CD4-positive, alpha-beta T cell treated with Interleukin-15 for 4 hours (primary cell): Measurements from ENCODE around the gene DNAJC5G.
"Not testable (repeated sequence)": the region's sequence is repeated elsewhere in the genome, so short reads cannot be mapped to it uniquely, and the experiment has no call there.

Experiments
- DNase-seq: peaks from one replicate; pipeline ENCODE4 v3.0.0-alpha.2; 2020; ENCODE audit warnings: low spot score

DNAJC5G gene

DNA sequence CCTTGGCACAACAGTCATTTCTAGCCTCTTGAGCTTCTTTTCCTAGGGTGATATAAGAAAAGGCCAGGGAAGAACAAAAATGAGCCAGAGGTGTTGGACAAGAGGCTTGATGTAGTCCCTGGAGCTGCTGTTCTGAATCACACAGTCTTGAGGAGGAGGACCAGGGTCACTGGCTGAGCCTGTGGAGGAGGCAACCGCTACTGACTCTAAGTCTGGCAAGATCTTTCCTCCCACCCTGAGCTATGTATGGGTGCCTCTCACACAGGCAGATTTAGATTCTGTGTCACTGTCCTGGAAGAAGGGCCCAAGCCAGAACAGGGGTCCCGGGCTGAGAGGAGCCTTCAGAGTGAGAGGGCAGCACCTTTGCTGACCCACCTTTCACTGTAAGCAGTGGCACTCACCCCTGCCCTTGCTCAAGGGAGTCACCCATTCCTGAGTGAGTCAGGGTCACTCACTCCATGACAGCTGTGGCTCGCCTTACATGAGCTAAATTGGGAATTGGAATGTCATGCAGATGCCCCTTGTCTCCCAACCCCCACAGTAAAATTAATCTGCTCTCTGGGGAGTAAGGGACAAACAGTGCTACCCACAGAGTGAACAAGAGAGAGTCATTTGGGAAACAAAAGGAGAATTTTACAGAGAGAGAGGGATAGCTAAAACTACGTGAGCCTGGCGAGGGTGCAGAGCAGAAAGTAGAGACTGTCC lies 6.8 kb downstream of the DNAJC5G start, which contains the start of gene TRIM54:
Gene TRIM54, plus strand, starts transcription at position 575 of the 705 bp plus-strand sequence. CDS start 303 bp downstream, outside the sequence.
- no peak for DNase-seq

DNA sequence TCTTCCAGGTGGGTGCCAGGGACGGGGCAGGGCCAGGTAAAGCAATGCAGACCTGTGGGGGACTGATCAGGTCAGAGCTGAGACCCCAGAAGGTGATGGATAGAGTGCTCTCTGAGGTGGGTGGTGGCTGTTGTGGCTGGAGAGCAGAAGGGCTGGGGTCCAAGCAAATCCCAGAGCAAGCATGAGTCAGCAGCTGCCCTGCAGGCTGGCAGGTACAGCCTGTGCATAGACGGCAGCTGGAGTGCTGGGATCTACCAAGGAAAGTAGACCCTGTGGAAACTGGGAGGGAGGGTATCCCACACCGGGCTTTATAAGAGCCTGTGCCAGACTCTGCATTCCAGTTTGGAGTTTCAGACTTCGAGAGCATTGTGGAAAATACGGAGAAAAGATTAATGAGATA lies 7.7 kb downstream of the DNAJC5G start:
- no peak for DNase-seq

DNA sequence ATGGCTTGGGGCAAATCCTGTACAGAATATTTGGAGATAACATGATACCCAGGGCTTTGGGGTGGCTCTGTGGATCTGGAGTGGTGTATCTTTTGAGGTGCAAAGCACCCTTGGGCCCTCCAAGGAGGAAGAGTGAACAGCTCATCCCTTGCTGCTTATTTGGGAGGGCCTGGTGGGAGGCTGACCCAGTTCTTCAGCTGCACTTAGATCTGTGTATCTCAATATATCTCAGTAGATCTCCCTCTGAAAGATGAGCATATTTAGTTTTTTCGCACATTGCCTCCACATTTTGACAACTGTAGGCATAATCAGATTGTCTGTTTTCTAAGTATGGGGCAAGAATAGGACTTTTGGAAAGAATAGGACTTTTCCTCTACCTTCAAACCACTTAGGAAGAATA lies 9.8 kb downstream of the DNAJC5G start:
- no peak for DNase-seq

DNA sequence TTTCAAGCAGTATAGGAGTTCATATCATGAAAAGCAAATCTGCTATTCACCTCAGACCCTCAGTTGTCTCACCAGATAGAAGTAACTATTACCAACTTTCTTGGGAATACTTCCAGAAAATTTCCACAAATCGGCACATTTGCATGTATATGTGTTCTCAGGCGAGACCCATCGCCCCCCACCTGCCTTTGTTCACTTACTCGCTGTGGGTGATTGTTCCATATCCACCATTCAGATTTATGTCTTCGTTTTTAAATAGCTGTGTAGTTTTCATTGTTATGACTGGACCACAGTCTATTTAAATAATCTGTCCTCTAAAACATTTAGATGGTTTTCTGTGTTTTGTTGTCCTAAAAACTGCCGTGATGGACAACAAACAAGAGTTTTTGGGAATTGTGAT lies 10.2 kb downstream of the DNAJC5G start:
- DNase-seq, result no peak

DNA sequence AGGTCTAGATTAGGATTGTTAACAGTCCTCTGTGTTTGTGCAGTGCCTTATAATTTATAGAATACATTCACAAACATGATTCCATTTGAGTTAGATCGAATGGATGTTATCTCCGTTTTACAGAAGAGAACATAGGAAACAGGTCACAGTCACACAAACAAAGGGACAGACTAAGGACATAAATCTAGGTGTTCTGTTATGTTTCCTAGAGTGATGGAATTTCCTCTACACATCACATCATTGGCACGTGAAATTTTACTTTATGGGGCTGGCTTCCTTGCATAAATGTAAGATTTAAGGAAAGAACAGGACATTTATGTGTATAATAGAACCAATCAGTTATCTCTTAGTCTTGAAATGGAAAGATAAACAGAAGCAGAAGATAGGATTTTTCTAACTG lies 13.4 kb downstream of the DNAJC5G start:
- no peak for DNase-seq

DNA sequence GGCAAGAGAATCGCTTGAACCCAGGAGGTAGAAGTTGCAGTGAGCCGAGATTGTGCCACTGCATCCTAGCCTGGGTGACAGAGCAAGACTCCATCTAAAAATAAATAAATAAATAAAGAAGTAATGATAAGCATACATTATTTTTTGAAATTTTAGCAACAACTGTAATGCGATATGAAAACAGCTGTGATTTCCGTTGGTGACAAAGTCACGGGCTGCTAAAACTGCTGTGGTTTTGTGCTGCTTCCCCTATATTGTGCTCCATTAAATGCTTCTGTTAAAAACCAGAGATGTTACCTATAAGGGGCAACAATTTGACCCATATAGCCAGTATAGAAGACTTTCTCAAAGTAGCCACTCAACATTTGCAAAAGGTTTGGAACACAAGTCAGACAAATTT lies 15.3 kb downstream of the DNAJC5G start:
- no peak for DNase-seq

DNA sequence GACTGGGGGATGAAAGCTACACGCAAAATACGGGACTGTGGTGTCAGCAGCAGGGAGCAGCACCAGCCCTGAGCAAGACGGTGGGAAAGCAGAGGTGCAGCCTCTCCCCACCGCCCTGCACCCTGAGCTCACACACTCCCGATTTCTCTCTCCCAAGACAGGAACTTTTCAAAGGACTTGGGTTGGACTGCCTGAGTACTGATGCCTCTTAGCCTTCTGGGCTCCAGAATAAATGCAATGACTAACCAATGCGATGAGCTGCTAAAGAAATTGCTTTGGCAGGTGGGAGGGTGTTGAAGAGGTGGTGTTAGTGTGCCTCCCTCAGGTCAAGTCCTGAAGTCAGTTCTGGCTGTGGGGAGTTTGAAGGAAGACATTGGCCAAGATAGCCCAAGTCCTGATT lies 16.6 kb downstream of the DNAJC5G start:
- DNase-seq, result no peak

DNA sequence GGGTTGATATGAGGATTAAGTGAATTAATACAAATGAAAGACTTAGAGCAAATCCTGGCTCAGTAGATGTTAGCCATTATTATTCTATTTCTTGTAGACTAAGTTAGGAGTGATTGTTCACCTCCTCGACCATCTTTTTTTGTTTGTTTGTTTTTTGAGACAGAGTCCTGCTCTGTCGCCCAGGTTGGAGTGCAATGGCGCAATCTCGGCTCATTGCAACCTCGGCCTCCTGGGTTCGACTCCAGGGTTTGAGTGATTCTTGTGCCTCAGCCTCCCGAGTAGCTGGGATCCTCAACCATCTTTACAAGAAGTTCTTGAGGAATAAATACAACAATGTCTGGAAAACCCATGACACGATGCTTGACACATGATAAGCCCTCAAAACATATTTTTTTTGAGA lies 19.7 kb downstream of the DNAJC5G start:
- no peak for DNase-seq

DNA sequence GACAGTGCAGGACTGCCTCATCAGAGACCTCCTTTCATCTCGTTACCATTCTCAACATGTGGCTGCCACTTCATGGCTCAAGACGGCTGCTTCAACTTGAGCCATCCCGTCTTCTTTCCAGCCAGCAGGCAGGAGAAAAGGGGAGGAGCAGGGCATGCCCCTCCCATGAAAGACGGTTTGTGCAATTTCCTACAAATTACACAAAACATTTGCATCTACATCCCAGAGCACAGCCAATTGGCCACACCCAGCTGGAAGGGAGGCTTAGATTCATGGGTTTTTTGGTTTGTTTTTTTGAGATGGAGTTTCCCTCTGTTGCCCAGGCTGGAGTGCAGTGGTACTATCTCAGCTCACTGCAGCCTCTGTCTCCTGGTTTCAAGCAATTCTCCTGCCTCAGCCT lies 21.2 kb downstream of the DNAJC5G start:
- DNase-seq, result no peak

DNA sequence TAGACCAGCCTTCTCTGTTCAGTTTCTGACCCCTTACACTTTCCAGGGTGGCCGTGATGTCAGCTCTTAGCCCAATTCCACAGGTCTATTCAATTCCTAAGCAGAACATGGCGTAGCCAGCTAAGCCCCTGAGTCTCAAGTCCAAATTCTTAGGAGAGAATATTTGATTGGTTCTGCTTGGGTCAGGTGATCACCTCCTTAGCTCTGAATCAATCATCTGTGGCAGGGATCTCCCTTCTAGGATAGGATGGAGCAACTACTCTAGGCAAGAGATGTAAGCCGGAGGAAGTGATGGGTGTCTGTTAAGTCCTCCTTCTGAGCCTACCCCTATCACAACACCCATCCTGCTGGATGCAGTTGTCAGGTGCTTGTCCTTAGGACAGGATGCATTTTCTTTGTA lies 22.0 kb downstream of the DNAJC5G start:
- DNase-seq, result no peak

DNA sequence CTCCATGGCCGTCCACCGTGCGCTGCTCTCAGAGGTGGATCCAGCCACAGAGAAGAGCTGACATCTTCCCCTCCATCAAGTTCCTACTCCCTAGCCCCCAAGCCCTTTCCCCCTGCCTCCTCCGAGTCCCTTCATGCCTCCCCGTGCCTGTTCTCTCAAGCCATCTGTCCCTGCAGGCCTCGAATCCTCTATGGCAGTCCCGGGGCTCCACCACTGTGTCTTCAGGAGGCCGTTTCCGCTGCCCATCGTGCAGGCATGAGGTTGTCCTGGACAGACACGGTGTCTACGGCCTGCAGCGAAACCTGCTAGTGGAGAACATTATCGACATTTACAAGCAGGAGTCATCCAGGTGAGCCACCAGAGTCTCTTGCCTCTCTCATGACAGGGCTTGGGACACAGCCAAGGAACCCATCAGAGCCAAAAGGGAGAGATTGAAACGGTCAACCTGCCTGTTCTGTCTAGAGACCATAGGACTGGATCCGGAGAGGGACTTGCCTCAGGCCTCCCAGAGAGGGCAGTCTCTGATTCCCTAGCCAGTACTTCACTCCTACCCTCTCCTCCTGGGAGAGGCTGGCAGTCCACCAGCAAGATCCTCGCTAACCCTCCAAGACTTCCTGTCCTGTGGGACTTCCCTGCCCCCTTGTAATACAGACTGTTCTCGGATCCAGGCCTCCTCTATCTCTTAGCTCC lies 23.3 kb downstream of the DNAJC5G start:
- no peak for DNase-seq

DNA sequence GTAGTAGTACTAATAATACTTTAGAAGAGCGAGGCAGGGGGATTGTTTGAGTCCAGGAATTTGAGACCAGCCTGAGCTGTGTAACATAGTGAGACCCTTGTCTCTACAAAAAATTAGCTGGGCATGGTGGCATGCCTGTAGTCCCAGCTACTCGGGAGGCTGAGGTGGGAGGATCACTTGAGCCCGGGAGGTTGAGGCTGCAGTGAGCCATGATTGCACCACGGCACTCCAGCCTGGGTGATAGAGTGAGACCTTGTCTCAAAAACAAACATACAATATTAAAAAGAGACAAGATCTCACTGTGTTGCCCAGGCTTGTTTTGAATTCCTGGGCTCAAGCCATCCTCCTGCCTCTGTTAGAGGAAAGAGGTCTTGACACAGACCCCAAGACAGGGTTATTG lies 25.4 kb downstream of the DNAJC5G start:
- DNase-seq, result not testable (repeated sequence)

DNA sequence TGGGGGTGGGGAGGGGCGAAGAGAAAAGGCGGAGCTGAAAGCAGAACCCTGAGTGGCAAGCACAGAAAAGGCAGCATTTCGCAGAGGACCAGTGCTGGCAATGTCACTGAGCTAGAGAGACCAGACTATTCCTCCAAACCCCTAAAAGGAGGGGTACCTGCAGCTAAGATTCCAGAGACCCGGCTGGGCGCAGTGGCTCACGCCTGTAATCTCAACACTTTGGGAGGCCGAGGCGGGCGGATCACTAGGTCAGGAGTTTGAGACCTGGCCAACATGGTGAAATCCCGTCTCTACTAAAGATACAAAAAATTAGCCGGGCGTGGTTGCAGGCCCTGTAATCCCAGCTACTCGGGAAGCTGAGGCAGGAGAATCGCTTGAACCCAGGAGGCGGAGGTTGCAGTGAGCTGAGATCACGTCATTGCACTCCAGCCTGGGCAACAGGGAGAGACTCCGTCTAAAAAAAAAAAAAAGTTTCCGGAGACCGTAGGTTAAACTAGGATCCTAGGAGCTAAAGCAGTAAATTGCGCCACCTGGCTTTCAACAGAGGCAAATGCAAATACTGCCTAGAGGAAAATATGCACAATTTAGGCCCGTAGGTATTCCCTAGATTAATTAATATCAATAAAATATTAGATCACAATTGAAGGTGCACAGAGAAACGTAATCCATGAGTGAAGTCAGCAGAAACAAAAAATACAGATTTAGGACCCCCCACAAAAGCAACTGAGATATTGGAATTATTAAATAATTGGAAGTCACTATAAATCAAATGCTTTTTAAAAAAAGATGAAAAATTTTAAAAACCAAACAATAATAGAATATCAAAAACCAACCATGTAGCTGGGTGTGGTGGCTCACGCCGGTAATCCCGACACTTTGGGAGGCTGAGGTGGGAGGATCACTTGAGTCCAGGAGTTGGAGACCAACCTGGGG lies 28.1 kb downstream of the DNAJC5G start:
- peak; percentile 55 for DNase-seq

DNA sequence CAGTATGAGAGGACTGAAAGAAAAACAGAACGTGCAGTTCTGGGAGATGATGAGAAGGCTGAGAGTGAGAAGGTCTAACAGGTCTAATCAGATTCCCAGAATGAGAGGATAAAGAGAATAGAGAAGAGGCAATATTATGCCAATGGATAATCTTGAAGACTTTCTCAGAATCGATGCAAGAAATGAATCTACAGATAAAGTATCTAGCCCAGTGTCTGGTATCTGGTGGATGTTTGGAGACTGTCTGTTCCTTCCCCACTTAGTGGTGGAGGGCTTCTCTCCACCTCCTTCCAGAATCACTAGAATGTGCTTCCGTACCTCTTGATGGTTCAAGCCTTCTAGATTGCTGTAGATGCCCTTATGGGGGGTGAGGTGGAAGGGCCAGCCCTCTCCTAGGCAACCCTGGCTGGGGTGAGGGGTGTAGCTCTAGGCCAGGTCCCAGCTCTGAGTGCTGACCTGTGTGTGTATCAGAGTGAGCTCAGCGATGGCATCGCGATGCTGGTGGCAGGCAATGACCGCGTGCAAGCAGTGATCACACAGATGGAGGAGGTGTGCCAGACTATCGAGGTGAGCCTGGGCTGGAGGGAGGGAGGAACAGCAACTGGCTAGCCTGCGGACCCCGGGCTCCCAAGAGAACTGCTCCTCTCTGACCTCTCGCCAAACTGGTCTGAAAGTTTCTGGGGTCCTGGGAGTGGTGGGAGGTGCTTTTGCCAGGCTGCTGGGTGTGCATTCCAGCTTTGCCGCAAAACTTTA lies 29.4 kb downstream of the DNAJC5G start:
- DNase-seq, result no peak

DNA sequence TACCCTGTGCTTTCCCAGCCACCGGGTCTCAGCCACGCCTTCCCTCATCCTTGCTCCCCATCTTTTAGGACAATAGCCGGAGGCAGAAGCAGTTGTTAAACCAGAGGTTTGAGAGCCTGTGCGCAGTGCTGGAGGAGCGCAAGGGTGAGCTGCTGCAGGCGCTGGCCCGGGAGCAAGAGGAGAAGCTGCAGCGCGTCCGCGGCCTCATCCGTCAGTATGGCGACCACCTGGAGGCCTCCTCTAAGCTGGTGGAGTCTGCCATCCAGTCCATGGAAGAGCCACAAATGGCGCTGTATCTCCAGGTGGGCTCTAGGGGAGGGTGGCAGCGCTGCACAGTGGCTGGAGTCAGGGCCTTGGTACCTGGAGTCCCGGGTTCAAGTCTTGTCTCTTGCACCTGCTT lies 30.3 kb downstream of the DNAJC5G start:
- no peak for DNase-seq

DNA sequence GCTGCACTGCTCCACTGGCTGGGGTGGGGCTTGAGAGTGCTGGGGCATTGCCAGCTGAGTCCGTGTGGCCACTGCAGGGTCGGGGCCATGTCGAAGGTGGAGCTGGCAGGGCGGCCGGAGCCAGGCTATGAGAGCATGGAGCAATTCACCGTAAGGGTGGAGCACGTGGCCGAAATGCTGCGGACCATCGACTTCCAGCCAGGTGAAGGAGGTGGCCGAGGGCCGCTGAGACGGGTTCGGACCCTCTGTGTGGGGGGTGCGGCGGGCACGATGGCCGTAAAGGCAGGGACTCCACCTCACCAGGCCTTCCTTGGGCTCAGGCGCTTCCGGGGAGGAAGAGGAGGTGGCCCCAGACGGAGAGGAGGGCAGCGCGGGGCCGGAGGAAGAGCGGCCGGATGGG lies 30.9 kb downstream of the DNAJC5G start:
- no peak for DNase-seq

DNA sequence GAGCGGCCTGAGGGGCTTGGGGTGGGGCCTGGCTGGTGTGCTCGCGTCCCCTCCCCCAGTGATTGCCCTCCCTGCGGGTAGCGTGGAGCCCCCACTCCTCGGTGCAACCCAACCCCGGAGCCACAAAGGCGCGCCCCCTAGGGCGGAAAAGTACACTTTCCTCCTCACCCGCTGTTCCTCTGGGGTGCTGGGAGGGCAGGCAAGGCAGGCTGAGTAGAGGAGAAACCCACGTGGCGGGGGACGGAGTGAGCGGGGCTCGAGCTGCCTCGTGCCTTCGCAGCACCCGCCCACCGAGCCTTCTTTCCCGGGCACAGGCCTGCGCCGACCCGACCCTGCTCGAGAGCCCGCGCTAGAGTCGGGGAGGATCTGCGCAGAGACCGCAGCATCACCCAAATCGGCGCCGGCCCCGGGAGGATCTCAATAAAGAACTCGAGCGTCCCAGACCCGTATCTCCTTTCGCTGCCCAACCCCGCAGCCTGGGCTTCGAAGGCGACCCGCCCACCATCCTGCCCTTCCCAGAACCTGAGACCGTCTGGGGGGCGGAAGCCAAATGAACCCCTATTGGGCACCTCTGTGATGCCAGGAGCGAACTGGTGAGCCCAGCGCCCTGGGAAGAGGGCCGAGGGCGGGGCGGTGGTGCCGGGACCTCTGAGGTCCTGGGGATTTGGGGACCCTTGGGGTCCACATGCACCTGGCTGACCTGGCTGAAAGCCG lies 31.5 kb downstream of the DNAJC5G start:
- peak; percentile 10 for DNase-seq

DNA sequence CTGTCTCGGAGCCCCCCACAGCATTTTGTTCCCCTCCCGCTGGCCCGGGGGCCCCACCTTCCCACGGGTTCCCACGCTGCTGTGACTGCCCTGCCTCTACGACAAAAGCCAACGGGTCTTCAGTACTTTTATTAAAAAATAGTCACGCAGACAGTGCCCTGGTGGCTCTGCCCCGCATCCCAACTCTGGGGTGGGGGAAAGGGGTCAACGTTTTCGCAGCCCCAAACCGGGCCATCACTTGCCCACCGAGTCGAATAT lies 32.0 kb downstream of the DNAJC5G start:
- no peak for DNase-seq

DNA sequence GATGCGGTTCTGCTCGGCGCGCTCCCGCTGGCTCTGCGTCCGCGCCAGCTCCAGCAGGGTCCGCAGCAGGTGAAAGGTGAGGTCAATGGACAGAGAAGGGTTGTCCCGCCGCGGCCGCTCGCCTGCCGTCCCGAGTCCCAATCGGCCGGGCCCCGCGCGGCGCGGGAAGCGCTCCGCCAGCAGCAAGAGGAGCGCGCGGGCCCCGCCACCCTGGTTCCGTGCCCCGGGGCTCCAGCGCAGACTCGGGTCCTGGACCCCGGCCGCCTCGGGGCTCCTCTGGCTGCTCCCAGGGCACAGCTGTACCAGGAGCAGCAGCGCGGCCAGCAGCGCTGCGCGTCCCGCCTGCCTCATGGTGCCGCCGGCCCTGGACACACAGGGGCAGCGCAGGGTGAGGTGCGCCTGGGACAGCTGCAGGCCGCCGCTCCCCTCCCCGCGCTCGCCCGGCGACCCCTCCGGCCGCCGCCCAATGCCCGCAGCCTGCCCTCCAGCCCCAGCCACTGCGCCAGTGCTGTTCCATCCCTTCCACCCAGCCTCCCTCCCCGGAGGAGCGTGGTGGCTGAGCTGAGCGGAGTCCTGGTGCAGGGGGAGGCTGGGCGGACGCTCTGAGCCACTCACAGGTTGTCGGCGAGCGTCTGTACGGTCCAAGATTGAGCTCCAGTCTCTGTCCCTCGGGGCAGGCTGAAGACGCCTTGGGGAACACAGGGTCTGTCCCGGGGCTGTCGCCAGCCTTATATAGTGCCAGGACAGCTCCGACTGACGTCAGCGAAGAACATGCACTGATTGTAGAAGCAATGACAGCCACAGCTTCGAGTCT lies 32.5 kb downstream of the DNAJC5G start:
- no peak for DNase-seq

DNA sequence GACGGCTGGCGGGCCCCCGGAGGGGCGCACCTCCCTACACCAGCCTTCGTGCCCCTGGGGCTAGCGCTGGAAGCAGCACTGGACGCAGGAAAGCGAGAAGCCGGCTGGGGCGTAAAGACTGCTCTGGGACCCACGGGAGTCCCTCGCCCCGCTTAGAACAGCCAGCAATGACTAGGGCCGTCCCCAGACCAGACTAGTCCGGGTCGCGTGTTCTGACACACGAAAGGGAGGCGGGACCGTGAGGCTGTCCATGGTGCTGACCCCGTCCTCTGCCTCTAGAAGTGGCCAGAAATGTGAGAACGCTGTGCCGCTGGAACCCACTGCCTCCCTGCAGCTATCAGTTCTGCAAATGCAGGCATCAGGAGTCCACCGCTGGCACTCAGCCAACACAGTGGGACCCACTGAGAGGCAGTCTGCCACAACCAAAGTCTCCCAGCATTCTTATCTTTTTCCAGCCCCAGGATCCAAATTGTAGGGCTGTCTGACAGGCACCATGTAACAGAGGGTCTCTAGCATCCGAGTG lies 33.2 kb downstream of the DNAJC5G start, which contains the start of gene UCN:
Gene UCN, minus strand, starts transcription at position 87 of the 523 bp plus-strand sequence. CDS start 550 bp downstream, outside the sequence.
- DNase-seq, result no peak
